Activated gamma-delta T cell (primary cell): ENCODE measurements around the gene LRMDA.

Experiments used
- DNase-seq: peaks from one replicate; lab custom pipeline; 2025; lab: John Stamatoyannopoulos, UW

LRMDA gene

DNA sequence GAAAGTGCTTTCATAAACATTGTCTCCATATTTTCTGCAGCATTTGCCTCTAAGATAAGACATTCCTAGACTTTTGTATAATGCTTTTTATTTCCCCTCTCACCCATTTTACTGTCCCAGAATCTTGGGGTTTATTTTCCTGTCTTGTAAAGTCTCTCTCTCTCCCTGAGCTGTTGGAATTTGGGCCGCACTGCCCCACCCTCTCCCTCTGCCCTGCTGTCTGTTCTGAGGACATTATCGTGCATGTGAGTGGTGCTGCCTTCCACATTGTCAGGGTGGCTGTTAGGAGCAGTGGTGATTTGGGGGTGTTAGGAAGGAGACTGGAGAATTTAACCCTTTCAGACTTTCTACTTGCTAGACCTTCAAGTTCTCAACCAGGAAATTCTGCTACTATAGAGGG is 16.7 kb downstream of the LRMDA start:
- DNase-seq, result no peak

DNA sequence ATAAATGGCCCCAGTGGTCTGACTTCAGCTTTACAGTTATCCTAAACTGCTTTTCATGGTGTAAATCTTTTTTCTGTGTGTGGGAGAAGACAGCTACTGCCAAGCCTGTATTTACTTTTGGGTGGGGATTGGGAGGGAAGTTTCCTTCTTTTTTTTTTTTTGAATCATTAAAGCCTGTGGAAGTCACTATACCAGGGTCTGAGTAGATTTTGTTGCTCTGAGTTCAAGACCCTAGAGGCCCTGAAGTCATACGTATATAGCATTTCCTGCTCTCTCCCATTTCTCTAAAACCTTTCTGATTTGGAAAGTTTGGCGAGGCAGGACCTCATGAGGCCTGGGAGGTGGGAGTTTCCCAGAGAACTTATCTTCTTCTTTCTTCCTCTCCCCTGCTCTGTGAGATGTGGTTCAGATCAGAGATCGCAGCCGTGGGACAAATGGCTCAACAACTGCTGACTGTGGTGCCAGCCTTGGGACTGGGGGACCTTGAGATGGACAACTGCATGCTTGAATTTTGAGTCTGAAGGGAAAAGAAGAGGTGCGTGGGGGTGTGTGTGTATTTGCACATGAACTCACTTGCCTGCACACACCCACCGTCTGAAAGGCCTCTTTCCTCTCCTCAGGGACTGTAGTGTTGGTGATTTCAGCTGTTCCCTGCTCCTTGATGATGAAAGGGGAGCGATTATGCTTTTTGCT is 18.1 kb downstream of the LRMDA start:
- DNase-seq, result no peak

DNA sequence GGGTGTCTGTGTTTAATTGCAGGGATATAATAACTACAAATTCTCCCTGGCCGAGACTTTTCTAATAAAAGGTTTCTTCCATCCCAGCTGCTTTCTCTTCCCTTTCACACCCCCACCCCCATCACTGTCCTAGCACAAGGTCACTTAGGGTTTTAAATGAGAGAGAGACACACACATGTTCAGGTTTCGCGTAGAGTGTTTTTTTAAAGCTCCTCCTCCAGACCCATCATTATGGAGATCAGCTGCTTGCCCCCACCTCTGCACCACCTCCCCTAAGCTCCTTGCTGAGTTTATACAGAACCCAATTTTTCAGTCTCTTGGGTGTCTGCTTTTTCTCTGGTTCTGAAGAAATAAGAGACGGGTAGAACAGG is 18.6 kb downstream of the LRMDA start:
- DNase-seq, result no peak

DNA sequence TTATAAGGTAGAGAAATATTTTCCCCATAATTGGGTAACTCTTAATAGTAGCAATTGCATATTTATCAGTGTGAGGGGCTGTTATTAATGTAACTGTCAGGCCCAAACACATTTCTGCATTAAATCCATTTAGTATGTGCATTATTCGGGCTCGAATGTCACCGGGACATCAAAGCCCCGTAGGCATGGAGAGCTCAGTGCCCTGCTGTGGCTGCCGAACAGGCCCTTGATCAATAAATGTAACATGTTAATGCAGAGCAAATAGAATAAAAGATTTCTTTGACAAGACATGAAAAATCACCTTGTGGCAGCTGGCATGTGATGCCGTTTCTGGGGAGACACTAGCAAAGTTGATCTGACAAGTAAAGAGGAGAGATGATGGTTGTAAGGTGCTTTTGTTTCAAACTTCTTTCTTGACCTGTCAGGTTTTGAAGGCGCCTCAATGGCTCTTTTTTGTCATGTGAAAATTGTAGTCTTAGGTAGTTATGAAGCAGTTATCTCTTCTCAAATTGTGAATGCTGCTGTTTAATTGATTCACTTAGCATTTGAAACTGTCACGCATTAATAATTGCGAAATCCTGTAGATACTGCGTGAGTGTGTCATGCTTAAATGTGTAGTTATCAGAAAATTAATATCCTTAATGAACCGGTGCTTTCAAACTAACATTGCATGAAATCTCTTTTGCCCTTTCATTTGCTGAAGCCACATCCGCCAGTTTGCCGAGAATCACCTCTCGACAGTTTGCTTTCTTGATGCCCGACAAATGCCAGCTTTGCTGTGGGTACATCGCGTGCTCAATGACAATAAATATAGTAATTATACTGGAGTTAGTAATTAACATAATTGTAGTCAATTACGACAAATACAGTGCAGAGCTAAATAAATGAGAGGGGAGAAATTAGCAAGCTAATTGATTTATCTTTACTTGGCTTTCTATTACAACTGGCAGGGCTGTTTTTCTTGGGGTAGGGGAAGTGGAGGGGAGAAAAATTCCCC is 19.5 kb downstream of the LRMDA start:
- DNase-seq, result no peak

DNA sequence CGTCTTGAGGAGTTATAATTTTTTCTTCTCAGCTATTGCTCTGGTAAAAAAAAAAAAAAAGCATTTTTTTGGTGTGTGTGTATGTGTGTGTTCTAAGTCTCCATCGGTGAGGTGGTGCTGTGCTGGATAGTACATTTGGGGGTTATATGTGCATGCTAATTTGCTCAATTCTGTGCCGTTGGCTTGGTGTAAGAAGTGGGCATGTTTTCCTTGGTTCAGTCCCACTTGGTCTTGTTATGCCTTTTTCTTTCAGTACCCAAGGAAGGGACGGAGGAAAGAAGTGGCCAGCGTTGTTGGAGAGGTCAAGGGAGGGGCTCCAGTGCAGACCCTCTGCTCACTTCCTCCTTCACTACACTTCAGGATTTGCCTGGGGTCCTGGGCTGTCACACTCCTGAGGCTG is 20.4 kb downstream of the LRMDA start:
- DNase-seq, result no peak

DNA sequence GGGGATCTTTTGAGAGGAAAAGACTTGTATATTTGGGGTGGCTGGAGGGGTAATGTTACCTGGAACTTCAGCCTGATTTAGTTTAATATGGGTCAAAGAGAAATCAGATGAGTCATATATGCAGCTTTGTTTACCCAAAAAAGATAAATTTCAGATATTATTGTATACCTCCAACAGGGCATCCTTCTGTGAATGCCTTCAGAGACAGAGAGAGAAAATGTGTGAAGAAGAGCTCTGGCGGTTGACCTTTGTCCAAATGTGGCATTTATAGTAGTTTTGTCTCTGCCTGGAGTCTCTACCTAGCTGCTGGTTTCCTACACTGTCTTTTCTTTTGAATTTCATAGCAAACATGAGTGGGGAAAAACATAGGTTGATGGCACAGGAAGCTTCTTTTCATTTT is 21.6 kb downstream of the LRMDA start:
- no peak for DNase-seq

DNA sequence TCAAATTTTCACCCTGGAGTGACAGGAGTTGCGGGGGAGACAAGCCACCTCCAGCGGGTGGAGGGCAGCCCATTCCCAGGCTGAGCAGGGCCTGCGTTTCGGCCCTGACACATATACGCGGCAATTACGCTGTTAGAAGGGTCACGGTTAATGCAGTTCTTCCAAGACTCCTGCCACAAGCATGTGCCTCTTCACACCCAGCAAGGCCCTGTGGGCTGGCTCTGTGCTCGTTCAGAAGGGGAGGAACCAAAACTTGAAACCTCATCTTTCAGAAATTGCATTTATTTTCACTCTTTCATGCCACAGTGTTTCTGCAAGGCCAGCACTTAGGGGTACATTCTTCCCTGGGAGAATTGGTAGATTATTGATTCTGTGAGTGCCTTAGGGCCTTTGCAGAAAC is 24.7 kb downstream of the LRMDA start:
- no peak for DNase-seq

DNA sequence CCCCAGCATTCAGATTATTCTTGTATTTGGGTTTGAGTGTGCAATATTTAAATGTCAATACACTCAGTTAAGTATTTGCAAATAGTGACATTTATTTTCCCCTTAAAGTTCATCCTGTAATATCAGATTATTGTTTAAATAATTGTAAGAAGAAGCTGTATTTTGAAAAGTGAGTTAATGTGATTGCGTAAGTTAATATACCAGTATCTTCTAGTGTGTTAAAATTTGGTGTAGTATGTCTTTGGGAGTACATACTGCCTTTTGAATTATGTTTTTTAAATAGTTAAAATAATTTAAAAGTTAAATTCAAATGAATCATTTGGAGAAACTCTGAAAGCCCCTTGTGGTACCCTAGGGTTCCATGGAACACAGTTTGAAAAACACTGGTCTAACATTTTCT is 28.6 kb downstream of the LRMDA start:
- DNase-seq, result no peak

DNA sequence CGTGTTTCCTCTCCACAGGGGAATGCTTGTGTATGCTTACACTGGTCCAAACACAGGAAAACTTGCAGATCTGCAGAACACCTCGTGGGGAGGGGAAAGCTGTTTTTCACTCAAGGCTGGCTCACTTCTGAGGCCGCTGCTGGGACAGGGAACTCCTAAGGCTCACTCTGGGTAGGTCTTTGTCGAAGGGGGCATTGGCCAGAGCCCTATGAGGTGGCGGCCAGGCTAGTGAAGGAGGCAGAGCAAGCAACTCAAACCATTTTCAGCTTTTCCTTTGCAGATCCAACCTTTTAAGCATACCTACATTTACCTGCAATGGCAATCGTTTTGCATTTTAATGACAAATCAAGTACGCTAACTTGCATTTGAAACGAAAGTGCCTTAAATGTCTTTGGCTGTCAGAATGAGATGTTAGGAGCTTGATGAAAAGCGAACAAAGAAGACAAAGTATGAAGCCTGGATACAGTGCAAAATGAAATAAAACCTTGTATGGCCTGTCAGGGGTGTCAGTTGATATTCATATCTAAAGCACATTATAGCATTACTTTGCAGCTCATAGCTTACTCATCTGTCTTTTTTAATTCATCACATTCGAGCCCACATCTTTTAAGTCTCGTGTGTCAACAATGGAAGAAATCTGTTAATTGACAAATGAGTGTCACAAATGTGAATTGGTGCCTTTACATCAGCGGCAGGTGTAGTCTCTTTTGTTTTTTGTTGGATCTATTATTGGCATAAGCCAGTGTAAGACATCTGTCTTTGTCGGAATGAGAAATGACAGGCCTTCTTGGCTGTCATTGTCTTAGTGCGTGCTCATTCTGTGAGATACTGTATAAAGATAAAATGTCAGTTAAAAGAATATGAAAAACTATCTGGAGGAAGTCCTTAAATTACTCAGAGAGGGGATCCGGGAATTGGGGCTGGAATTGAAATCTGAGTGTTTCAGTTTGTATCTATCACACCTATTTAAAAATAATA is 30.5 kb downstream of the LRMDA start:
- no peak for DNase-seq

DNA sequence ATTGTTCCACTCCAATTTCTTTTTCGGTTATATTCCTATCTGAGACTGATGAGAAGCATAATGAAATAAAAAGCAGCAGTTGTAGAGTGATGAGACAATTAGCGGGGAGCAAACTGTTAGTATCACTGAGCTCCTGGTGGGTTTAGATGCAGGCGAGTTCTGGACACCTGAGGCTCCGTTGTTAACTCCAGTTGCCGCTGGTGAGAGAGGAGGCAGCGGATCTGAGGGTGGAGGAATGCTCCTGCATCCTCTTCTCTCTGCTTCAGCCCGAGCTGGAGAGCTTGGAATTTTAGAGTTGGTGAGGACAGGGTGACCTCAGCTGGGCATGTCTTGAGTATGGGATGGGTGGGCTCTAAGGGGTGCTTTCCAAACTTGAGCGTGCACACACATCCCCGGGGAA is 31.4 kb downstream of the LRMDA start:
- DNase-seq, result no peak

DNA sequence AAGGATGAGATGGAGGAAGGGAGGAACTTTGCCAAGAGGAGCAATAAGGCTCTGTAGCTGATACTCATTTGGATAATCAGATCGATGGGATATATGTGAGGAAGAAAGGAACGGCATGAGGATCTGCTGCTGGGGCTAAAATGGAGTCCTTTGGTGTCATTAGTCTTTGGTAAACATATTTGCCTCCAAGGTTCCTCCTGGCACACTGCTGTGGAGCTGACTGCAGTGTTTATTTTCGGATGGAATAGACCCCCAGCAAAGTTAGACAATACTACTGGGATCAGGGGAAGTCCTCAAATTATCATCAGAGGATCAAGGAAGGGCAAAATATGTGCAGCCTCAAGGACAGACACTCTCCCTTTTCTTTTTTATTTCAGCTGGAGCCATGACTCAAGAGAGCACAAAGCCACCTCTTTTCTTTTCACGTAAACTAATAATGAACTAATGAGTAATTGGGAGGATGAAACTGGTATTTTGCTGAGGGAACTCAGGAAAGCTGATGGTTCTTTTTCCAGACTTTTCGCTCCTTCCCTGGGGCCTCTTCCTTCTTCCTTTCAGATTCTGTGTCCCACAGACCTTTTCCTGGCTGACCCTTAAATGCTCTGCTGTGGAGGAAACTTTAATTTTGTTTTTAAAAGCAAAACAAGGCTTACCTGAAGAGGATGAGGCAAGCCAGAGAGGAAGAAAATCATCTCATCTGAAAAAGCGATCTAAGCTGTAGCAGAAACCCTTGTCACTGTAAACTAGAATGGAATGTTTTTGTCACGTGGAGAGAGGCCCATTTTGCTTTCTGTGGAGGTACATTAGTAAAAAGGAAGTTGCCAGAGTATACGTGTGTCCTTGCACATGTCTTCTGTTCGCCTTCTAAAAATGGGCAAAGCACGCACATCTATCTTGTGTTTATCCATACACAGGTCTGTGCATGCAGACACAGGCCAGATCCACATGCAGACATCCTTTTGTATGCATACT is 33.3 kb downstream of the LRMDA start:
- DNase-seq, result no peak

DNA sequence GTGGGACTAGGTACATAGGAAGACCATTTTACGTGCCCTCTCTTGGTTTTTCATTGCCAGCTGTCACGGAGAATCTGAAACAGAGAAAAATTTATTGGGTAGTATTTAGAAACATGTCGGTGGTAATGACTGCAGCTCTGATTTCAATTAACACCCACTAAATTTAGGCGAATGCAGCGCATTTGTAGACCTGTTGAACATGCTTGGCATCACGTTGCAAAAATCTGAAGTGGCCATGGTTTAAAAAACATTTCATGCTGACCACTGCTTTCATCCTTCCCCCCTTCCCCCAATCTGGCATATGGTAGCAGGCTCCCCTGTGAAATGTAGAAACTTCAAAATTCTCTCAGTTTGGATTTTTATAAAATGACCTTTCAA is 34.0 kb downstream of the LRMDA start:
- DNase-seq, result no peak

DNA sequence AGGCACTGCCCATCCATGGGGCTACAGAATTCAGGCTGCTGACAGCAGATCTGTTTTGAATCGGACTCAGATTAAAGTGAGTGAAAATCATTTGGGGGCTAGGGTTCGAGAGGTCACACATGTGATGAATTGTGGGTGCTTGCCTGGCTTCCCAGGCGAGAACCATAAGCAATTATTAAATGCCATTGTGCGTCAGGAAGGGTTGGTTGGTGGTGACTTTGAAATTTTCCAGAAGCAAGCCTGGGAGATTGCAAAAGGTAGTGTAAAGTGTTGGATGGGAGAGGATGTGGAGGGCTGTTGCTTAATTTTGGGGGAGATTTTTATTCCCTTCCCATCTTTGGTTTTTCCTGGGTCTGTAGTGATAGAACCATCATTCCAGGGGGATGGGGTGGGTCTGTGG is 34.6 kb downstream of the LRMDA start:
- DNase-seq, result no peak

DNA sequence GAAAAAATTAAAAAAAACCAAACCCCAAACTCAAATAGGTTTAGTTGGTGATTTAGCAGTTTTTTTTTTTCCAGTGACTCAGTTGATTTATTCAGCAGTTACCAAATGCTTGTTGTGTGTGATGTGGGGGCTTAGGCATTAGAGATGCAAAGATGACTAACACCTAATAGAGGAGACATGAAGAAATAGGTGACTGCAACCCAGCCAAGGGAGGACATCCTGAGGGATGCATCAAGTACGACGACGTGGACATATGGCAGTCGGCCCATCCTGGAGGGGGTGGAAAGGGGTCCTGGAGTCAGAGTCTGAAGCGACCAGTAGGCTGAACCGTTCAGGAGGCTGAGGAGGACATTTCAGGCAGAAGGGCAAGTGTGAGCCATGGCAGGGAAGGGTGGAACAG is 35.5 kb downstream of the LRMDA start:
- no peak for DNase-seq

DNA sequence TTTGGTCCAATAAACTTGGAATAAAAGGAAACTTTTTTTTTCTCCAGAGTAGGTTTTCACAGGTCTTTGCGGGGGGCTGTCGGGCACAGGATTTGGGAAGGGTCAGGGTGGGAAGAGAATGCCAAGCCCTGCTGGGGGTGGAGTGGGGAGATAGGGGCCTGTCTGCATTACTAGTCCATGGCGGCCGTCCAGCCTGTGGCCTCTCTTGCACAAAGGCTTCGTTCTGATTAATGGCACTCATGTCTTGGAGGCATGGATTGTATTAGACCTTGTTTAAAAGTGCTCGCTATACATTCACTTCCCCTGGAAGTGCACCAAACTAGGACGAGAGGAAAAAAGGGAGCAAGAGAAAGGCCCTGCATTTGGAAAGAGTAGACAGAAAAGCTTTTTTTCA is 37.2 kb downstream of the LRMDA start:
- DNase-seq, result no peak

DNA sequence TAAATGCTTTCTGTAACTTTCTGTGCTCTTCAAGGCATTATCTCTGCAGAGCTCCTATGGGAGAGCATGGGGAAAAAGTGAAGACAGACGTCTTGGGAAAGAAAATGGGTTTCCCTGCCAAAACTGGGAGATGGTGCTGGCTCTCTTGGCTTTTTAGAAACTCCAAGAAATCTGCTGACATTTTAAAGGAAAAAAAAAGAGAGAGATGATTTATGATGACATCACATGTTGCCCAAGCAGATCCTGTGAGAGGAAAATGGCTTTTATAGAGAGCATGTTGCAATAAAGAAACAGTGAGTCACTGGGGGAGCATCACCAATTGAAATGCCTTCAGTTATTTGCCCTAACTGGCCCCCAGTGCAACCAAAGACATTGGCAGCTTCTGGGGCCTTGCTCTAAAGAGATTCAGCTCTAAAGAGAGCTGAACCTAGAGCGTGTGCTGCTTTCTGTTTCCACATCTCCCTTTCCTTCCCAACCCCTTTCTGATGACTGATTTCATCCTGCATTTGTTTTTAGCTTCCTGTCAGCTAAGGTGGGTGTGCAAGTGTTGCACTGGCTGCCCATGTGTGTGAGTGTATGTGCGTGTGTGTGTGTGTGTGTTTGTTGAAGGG is 37.7 kb downstream of the LRMDA start:
- no peak for DNase-seq

DNA sequence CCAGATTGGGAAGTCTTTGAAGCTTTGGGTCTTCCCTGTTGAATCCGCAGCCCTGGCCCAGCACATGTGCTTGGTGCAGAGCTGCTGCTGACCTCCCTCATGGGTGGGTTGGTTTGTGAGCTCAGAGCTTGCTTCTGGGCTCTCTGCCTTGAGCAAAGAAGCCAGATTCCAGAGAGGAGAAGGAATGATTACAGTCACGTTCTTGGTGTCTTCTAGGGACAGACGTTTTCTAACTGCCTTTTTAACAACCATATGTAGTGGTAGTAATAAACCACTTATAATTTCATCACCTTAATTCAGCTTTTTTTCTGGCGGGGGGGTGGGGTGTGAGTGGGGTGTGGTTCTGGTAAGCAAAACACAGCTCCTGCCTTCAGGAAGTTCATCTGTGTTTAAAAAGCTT is 39.5 kb downstream of the LRMDA start:
- no peak for DNase-seq

DNA sequence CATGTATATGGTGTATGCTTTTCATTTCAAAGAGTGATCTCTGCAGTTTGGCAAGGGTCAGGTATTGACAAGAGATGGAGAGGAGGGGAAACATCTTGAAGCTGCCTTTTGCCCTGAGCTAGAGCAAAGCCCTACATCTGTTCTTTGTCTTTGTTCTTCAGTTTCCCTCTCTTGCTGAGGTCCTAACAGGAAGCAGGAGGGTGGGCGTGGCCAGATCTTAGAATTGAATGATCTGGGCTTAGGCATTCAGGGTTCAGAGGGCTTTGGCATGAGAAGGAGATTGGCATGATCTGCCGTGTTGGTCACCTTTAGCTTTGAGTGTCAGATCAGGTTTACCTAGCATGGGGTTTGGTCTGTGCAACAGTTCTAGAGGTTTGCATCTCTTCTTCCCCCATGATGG is 41.3 kb downstream of the LRMDA start:
- DNase-seq, result no peak

DNA sequence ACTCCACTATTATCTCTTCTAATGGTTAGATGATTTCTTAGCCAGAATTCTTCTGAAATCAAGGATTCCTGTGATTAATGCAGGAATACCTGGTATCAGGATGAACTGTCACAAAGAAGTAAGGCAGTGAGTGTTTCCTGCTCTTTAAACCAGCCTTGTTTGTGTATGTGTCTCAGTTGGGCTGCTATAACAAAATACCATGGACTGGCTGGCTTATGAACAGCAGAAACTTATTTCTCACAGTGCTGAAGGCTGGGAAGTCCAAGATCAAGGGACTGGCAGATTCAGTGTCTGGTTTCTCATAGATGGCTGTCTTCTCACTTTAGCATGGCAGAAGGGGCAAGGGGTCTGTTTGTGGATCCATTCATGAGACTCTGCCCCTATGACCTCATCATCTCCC is 42.7 kb downstream of the LRMDA start:
- no peak for DNase-seq

DNA sequence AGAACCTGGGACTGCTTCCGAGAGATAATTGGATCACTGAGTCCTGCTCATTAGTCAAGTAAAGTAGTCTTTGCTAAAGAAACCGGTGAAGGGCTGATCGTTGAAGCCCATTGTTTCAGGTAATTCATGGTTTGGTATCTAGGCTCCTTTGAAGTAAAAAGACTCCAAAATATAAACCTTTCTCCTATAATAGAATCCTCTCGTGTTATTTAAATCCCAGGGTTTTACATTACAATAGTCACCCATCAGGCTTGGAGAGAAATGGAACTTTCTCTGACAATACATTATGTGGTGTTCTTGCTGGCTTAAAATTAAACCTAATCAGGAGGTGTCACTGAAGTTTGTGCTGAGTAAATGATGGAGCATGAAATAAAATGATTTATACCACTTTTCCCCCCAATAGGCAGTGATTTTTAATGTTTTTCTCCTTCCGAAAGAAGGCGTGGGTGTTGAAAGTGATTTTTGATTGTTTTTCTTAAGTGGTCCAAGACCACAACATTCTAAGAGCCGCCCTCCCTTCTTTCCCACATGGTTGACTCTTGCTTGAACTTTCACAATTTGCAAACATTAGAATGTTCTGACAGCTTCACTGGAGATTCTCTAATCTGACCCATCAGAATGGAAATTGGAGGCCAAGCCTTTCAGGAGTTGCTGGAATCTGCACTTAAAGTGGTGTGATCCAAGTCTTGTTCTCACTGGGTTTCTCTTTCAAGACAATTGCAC is 44.2 kb downstream of the LRMDA start:
- DNase-seq, result no peak
